ENCODE measurements around the gene HOXD13.

The HOXD13 gene

GRCh38 chr2:176081376-176081836, 11.1 kb upstream of the HOXD13 start:
- no peak for DNase-seq (ENCODE audit: low spot score)

GRCh38 chr2:176081837-176082524, 10.5 kb upstream of the HOXD13 start:
- DNase-seq (ENCODE audit: low spot score): no peak

- no peak for DNase-seq (ENCODE audit: low spot score)
Measured at GRCh38 chr2:176082525-176082823, 10.0 kb upstream of the HOXD13 start.

- no peak for DNase-seq (ENCODE audit: low spot score)
Measured at GRCh38 chr2:176082824-176083751, 9.4 kb upstream of the HOXD13 start.

- DNase-seq (ENCODE audit: low spot score): no peak
Measured at GRCh38 chr2:176083796-176084261, 8.7 kb upstream of the HOXD13 start, which contains the start of gene EVX2. Gene EVX2 (minus strand): TSS chr2:176083962. CDS start chr2:176083776, 186 bp downstream.

- DNase-seq (ENCODE audit: low spot score): no peak
Measured at GRCh38 chr2:176084611-176085119, 7.9 kb upstream of the HOXD13 start.

- DNase-seq (ENCODE audit: low spot score): no peak
Measured at GRCh38 chr2:176085120-176085788, 7.3 kb upstream of the HOXD13 start.

- peak; percentile 44 for DNase-seq (ENCODE audit: low spot score)
Measured at GRCh38 chr2:176085861-176086771, 6.4 kb upstream of the HOXD13 start.

- no peak for DNase-seq (ENCODE audit: low spot score)
Measured at GRCh38 chr2:176087330-176088047, 5.0 kb upstream of the HOXD13 start.

- peak; percentile 26 for DNase-seq (ENCODE audit: low spot score)
Measured at GRCh38 chr2:176088048-176088936, 4.2 kb upstream of the HOXD13 start.

- no peak for DNase-seq (ENCODE audit: low spot score)
Measured at GRCh38 chr2:176088937-176089842, 3.3 kb upstream of the HOXD13 start.

GRCh38 chr2:176089843-176090395, 2.6 kb upstream of the HOXD13 start:
- DNase-seq (ENCODE audit: low spot score): no peak

- no peak for DNase-seq (ENCODE audit: low spot score)
Measured at GRCh38 chr2:176090862-176091261, 1.7 kb upstream of the HOXD13 start.

GRCh38 chr2:176091329-176092258, 927 bp upstream of the HOXD13 start:
- DNase-seq (ENCODE audit: low spot score): no peak

- DNase-seq (ENCODE audit: low spot score): no peak
Measured at GRCh38 chr2:176093145-176093897, 800 bp downstream of the HOXD13 start.

- no peak for DNase-seq (ENCODE audit: low spot score)
Measured at GRCh38 chr2:176093898-176094249, 1.4 kb downstream of the HOXD13 start.

Data from pons (tissue), 1 donor.